GM18951 (cell line): Measurements from ENCODE around the gene C3orf52.

ENCODE experiments used
- POLR2A ChIP-seq: IDR thresholded peaks from 4 replicates; pipeline ENCODE4 v1.6.1; 2011; ENCODE audit warnings: mild to moderate bottlenecking; ENCODE audit not compliant: insufficient read length, insufficient read depth; ENCODE audit errors: extremely low read depth
- in situ Hi-C: fragments of 300-500 bp; cut with MboI; formaldehyde crosslinking; loops from one replicate; pipeline ENCODE4 v1.12.0; 2022; ENCODE audit warnings: low sequenced_read_pairs, mixed read lengths, inconsistent platforms; ENCODE audit not compliant: unreplicated experiment

The C3orf52 gene

GRCh38 chr3:112130638-112130993 lies 44.4 kb downstream of the C3orf52 start:
- in situ Hi-C loops: no loop called here
- TF ChIP-seq POLR2A: no peak

GRCh38 chr3:112131111-112131510 lies 44.9 kb downstream of the C3orf52 start:
- TF ChIP-seq POLR2A: no peak
- in situ Hi-C loops: no loop called here

- no peak for TF ChIP-seq POLR2A
- in situ Hi-C loops: no loop called here
These were observed 45.9 kb downstream of the C3orf52 start for GRCh38 chr3:112132088-112132487.

GRCh38 chr3:112132554-112132953 lies 46.4 kb downstream of the C3orf52 start:
- no peak for TF ChIP-seq POLR2A
- in situ Hi-C loops: no loop called here

- TF ChIP-seq POLR2A: peak; percentile 62
- in situ Hi-C loops: no loop called here
These were observed 46.8 kb downstream of the C3orf52 start, which contains the start of gene GCSAM for GRCh38 chr3:112132975-112133448. Gene GCSAM (minus strand): TSS chr3:112133248. CDS start chr3:112133120, 128 bp downstream.

GRCh38 chr3:112133626-112134334 lies 47.6 kb downstream of the C3orf52 start:
- in situ Hi-C loops: no loop called here
- no peak for TF ChIP-seq POLR2A

GRCh38 chr3:112134335-112135124 lies 48.3 kb downstream of the C3orf52 start:
- in situ Hi-C loops: no loop called here

GRCh38 chr3:112136046-112136445 lies 49.9 kb downstream of the C3orf52 start:
- TF ChIP-seq POLR2A: no peak
- in situ Hi-C loops: no loop called here

More at GRCh38 chr3:112134335-112135124, 48.3 kb downstream of the C3orf52 start:
- TF ChIP-seq POLR2A: no peak

GRCh38 chr3:112136959-112137693 lies 50.9 kb downstream of the C3orf52 start:
- no peak for TF ChIP-seq POLR2A
- in situ Hi-C loops: no loop called here

- in situ Hi-C loops: no loop called here
- TF ChIP-seq POLR2A: no peak
These were observed 51.6 kb downstream of the C3orf52 start for GRCh38 chr3:112137781-112138180.

GRCh38 chr3:112138219-112138969 lies 52.2 kb downstream of the C3orf52 start:
- in situ Hi-C loops: no loop called here
- TF ChIP-seq POLR2A: no peak

- TF ChIP-seq POLR2A: no peak
- in situ Hi-C loops: loop anchor here (10.0 kb wide), 1 partner anchor 384 kb away; no protein-coding TSS in a partner anchor
These were observed 54.4 kb downstream of the C3orf52 start for GRCh38 chr3:112140584-112140983.
